Measurements from ENCODE around the gene BARX2. TPM values are rescaled to one million over a fixed set of nuclear protein-coding genes. Genes with fewer than 3 reads are reported as not detected.

The BARX2 gene
- total RNA-seq, 1 donor from 2014 or later = 0.18 TPM

GRCh38 chr11:129416080-129416820, 40.6 kb downstream of the BARX2 start:
- Mint-ChIP-seq H3K9me3 (ENCODE audit: unreplicated experiment) (no peaks in the 10 kb centered on the region), H3K4me1 (ENCODE audit: unreplicated experiment) (peaks cover 11% of the 10 kb centered on the region), H3K27ac (ENCODE audit: unreplicated experiment) (no peak overlapping the region), H3K27me3 (ENCODE audit: unreplicated experiment) (no peaks in the 10 kb centered on the region), H3K4me3 (ENCODE audit: unreplicated experiment) (no peak overlapping the region), H3K36me3 (ENCODE audit: low read depth, unreplicated experiment) (no peaks in the 10 kb centered on the region)
- TF ChIP-seq CTCF (IDR thresholded peaks at IDR 0.05; ENCODE audit: unreplicated experiment) = no peak
- no peak for DNase-seq (ENCODE audit: low spot score)

- TF ChIP-seq CTCF (IDR thresholded peaks at IDR 0.05; ENCODE audit: unreplicated experiment) = no peak
- H3K36me3 Mint-ChIP-seq (ENCODE audit: low read depth, unreplicated experiment) = no peaks in the 10 kb centered on the region
- peaks cover 11% of the 10 kb centered on the region for H3K4me1 Mint-ChIP-seq (ENCODE audit: unreplicated experiment)
- no peaks in the 10 kb centered on the region for H3K27me3 Mint-ChIP-seq (ENCODE audit: unreplicated experiment)
- H3K27ac Mint-ChIP-seq (ENCODE audit: unreplicated experiment) = no peak overlapping the region
- DNase-seq (ENCODE audit: low spot score) = no peak
- no peaks in the 10 kb centered on the region for H3K9me3 Mint-ChIP-seq (ENCODE audit: unreplicated experiment)
- H3K4me3 Mint-ChIP-seq (ENCODE audit: unreplicated experiment) = no peak overlapping the region
Observed at GRCh38 chr11:129417458-129417857, 41.8 kb downstream of the BARX2 start.

GRCh38 chr11:129418039-129418438, 42.4 kb downstream of the BARX2 start:
- DNase-seq (ENCODE audit: low spot score) = no peak
- TF ChIP-seq CTCF (IDR thresholded peaks at IDR 0.05; ENCODE audit: unreplicated experiment) = no peak
- no peaks in the 10 kb centered on the region for H3K27me3 Mint-ChIP-seq (ENCODE audit: unreplicated experiment)
- no peak overlapping the region for H3K27ac Mint-ChIP-seq (ENCODE audit: unreplicated experiment)
- H3K4me3 Mint-ChIP-seq (ENCODE audit: unreplicated experiment) = no peak overlapping the region
- no peaks in the 10 kb centered on the region for H3K9me3 Mint-ChIP-seq (ENCODE audit: unreplicated experiment)
- H3K4me1 Mint-ChIP-seq (ENCODE audit: unreplicated experiment) = peaks cover 11% of the 10 kb centered on the region
- no peaks in the 10 kb centered on the region for H3K36me3 Mint-ChIP-seq (ENCODE audit: low read depth, unreplicated experiment)

GRCh38 chr11:129419386-129419785, 43.7 kb downstream of the BARX2 start:
- H3K9me3 Mint-ChIP-seq (ENCODE audit: unreplicated experiment) = no peaks in the 10 kb centered on the region
- H3K4me3 Mint-ChIP-seq (ENCODE audit: unreplicated experiment) = no peak overlapping the region
- H3K4me1 Mint-ChIP-seq (ENCODE audit: unreplicated experiment) = peaks cover 16% of the 10 kb centered on the region
- no peak for TF ChIP-seq CTCF (IDR thresholded peaks at IDR 0.05; ENCODE audit: unreplicated experiment)
- H3K27ac Mint-ChIP-seq (ENCODE audit: unreplicated experiment) = no peak overlapping the region
- H3K36me3 Mint-ChIP-seq (ENCODE audit: low read depth, unreplicated experiment) = no peaks in the 10 kb centered on the region
- no peak for DNase-seq (ENCODE audit: low spot score)
- no peaks in the 10 kb centered on the region for H3K27me3 Mint-ChIP-seq (ENCODE audit: unreplicated experiment)

DNA sequence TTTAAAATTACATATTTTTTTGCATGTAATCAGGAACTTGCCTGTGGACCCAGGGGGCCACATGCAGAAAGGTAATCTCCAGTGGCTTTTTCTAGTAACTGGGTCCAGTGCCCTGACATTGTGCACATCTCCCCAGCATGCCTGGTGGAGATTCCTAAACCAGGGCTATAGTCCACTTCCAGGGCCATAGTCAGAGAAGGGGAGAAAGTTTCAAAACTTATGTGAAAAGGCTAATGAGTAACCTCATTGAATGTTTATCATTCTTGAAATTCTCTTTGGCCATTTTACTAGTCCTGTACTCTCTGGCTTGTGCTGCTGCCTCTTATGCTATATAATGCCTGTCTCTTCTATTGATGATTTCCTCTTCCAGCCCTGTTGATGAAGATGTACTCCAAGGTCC, 47.8 kb downstream of the BARX2 start:
- TF ChIP-seq CTCF (IDR thresholded peaks at IDR 0.05; ENCODE audit: unreplicated experiment) = no peak
- Mint-ChIP-seq H3K9me3 (ENCODE audit: unreplicated experiment) (no peaks in the 10 kb centered on the region), H3K27ac (ENCODE audit: unreplicated experiment) (no peak overlapping the region), H3K4me1 (ENCODE audit: unreplicated experiment) (peaks cover 10% of the 10 kb centered on the region), H3K36me3 (ENCODE audit: low read depth, unreplicated experiment) (no peaks in the 10 kb centered on the region), H3K4me3 (ENCODE audit: unreplicated experiment) (no peak overlapping the region), H3K27me3 (ENCODE audit: unreplicated experiment) (no peaks in the 10 kb centered on the region)
- no peak for DNase-seq (ENCODE audit: low spot score)

Data from endothelial cell (in vitro differentiated cells).